HG02610 (cell line): ENCODE results near the gene NBEA.
A peak's percentile ranks its signal among the peaks of the same experiment; 100 is the strongest.
"Not testable (repeated sequence)": the region's sequence is repeated elsewhere in the genome, so short reads cannot be mapped to it uniquely, and the experiment has no call there.

Experiments
- ATAC-seq: cut with Tn5 transposase; IDR thresholded peaks from one replicate; pipeline ENCODE4 v1.9.1; 2021; ENCODE audit warnings: mild to moderate bottlenecking, moderate library complexity; ENCODE audit not compliant: unreplicated experiment

Gene NBEA

GRCh38 chr13:35058585-35058984, 116.5 kb downstream of the NBEA start:
- ATAC-seq = peak; percentile 98

- ATAC-seq = no peak
These were observed 144.6 kb downstream of the NBEA start for GRCh38 chr13:35086667-35087066.

- ATAC-seq = no peak
These were observed 150.2 kb downstream of the NBEA start for GRCh38 chr13:35092251-35092650.

- no peak for ATAC-seq
These were observed 150.7 kb downstream of the NBEA start for GRCh38 chr13:35092751-35093150.

GRCh38 chr13:35093356-35093755, 151.3 kb downstream of the NBEA start:
- no peak for ATAC-seq

- not testable (repeated sequence) for ATAC-seq
These were observed 164.7 kb downstream of the NBEA start for GRCh38 chr13:35106771-35107170.

GRCh38 chr13:35107535-35107934, 165.5 kb downstream of the NBEA start:
- ATAC-seq = no peak

- not testable (repeated sequence) for ATAC-seq
These were observed 171.5 kb downstream of the NBEA start for GRCh38 chr13:35113612-35114011.

- ATAC-seq = no peak
These were observed 185.4 kb downstream of the NBEA start for GRCh38 chr13:35127466-35127865.

- ATAC-seq = no peak
These were observed 187.4 kb downstream of the NBEA start for GRCh38 chr13:35129500-35129899.

- no peak for ATAC-seq
These were observed 189.4 kb downstream of the NBEA start for GRCh38 chr13:35131471-35131870.

GRCh38 chr13:35136585-35136984, 194.5 kb downstream of the NBEA start:
- ATAC-seq = no peak

GRCh38 chr13:35139591-35139990, 197.5 kb downstream of the NBEA start:
- no peak for ATAC-seq

GRCh38 chr13:35140321-35140720, 198.3 kb downstream of the NBEA start:
- ATAC-seq = no peak

GRCh38 chr13:35140831-35141230, 198.8 kb downstream of the NBEA start:
- no peak for ATAC-seq

- no peak for ATAC-seq
These were observed 201.1 kb downstream of the NBEA start for GRCh38 chr13:35143123-35143522.

- no peak for ATAC-seq
These were observed 202.3 kb downstream of the NBEA start for GRCh38 chr13:35144166-35144890.

- ATAC-seq = no peak
These were observed 204.6 kb downstream of the NBEA start for GRCh38 chr13:35146686-35147085.

- peak; percentile 70 for ATAC-seq
These were observed 215.2 kb downstream of the NBEA start for GRCh38 chr13:35157143-35157755.

GRCh38 chr13:35159041-35159440, 217.0 kb downstream of the NBEA start:
- no peak for ATAC-seq

- ATAC-seq = no peak
These were observed 218.8 kb downstream of the NBEA start for GRCh38 chr13:35160896-35161295.

- peak; percentile 35 for ATAC-seq
These were observed 220.3 kb downstream of the NBEA start for GRCh38 chr13:35162420-35162819.

GRCh38 chr13:35163674-35164073, 221.6 kb downstream of the NBEA start:
- ATAC-seq = peak; percentile 59
